Endothelial cell of umbilical vein (primary cell): ENCODE data around the gene MKKS. TPM values are rescaled to one million over a fixed set of nuclear protein-coding genes. Genes with fewer than 3 reads are reported as not detected.

Experiments used
- BruUV-seq: library from RNA; stranded (reverse); fragments of 400-500 nt; replicated peaks from 2 replicates; lab custom pipeline; 2021; lab: Mats Ljungman, UMichigan
- CTCF ChIA-PET: fragments of 300-600, 350-600 bp; sonication (Branson Sonifier 250); formaldehyde crosslinking; loops from one replicate; lab custom pipeline; 2021; ENCODE audit warnings: antibody characterized with exemption, inconsistent platforms; lab: Charles Lee
- POLR2A ChIA-PET: fragments of 300-600, 350-600 bp; sonication (Branson Sonifier 250); formaldehyde crosslinking; loops from one replicate; lab custom pipeline; 2021; ENCODE audit warnings: antibody characterized with exemption, inconsistent platforms; lab: Charles Lee
- DNase-seq: peaks from one replicate; pipeline ENCODE4 v3.0.0-alpha.2; 2011; ENCODE audit warnings: low read depth, low spot score
- FAIRE-seq: peaks from 2 replicates; lab custom pipeline; 2011; peaks lifted over from hg19 to GRCh38; lab: Jason Lieb, UNC
- H2AFZ ChIP-seq: 2 replicates; pipeline ENCODE4 v1.6.0; 2012; ENCODE audit warnings: low read depth, low read length, control low read depth, inconsistent platforms
- H3K27ac ChIP-seq: 2 replicates; pipeline ENCODE4 v1.5.1; 2011; ENCODE audit warnings: low read depth, mild to moderate bottlenecking, control low read depth, low read length, moderate library complexity; ENCODE audit not compliant: insufficient read depth
- H3K27me3 ChIP-seq, 2 experiments: 2 replicates each; pipeline versions ENCODE4 v1.6.0 to v1.6.1; 2011; ENCODE audit warnings: low read length in 2 of 2, mixed read lengths in 1 of 2; ENCODE audit not compliant: control insufficient read depth in 2 of 2, insufficient read depth in 2 of 2
- H3K36me3 ChIP-seq, 2 experiments: 2 replicates in 1 of 2; 3 replicates in 1 of 2; pipeline ENCODE4 v1.5.1; 2011; ENCODE audit warnings: low read length in 2 of 2, mild to moderate bottlenecking in 1 of 2, moderate library complexity in 1 of 2; ENCODE audit not compliant: control insufficient read depth in 2 of 2, insufficient read depth in 2 of 2; ENCODE audit errors: extremely low read depth in 1 of 2
- H3K4me1 ChIP-seq: 3 replicates; pipeline ENCODE4 v1.5.1; 2011; ENCODE audit warnings: mild to moderate bottlenecking, low read length; ENCODE audit not compliant: control insufficient read depth, insufficient read depth; ENCODE audit errors: extremely low read depth
- H3K4me2 ChIP-seq: 2 replicates; pipeline ENCODE4 v1.6.1; 2011; ENCODE audit warnings: low read length, control low read depth, mixed read lengths; ENCODE audit not compliant: insufficient read depth
- H3K4me3 ChIP-seq, 3 experiments: fragments of 200-600 bp in 1 of 3; sonication (generic), shearing (Covaris generic) in 1 of 3; replicated peaks in 1 of 3; 2 replicates each; pipeline ENCODE4 v1.5.1; 2011 to 2016; ENCODE audit warnings: control low read depth in 3 of 3, low read length in 3 of 3, mild to moderate bottlenecking in 2 of 3, inconsistent platforms in 1 of 3, low read depth in 1 of 3, moderate library complexity in 1 of 3; ENCODE audit not compliant: insufficient read depth in 1 of 3
- H3K79me2 ChIP-seq: 2 replicates; pipeline ENCODE4 v1.6.0; 2012; ENCODE audit warnings: low read length, inconsistent platforms; ENCODE audit not compliant: control insufficient read depth, insufficient read depth
- H3K9ac ChIP-seq: replicated peaks from 2 replicates; pipeline ENCODE3; 2011; ENCODE audit warnings: low read length, control low read depth; ENCODE audit not compliant: insufficient read depth; ENCODE audit errors: extremely low read depth
- H3K9me1 ChIP-seq: replicated peaks from 3 replicates; pipeline ENCODE4 v1.6.0; 2011; ENCODE audit warnings: mild to moderate bottlenecking, low read length; ENCODE audit not compliant: control insufficient read depth, insufficient read depth; ENCODE audit errors: extremely low read depth
- H3K9me3 ChIP-seq: replicated peaks from 2 replicates; pipeline ENCODE4 v1.5.1; 2012; ENCODE audit warnings: low read length, inconsistent platforms; ENCODE audit not compliant: control insufficient read depth, insufficient read depth
- H4K20me1 ChIP-seq: replicated peaks from 2 replicates; pipeline ENCODE3; 2011; ENCODE audit warnings: mild to moderate bottlenecking, low read length; ENCODE audit not compliant: control insufficient read depth, insufficient read depth; ENCODE audit errors: extremely low read depth
- FOS ChIP-seq: IDR thresholded peaks from 2 replicates; pipeline ENCODE4 v1.6.1; 2011; ENCODE audit warnings: mild to moderate bottlenecking, low read length, moderate library complexity, borderline replicate concordance; ENCODE audit not compliant: insufficient read depth
- JUN ChIP-seq: IDR thresholded peaks from 2 replicates; pipeline ENCODE4 v1.6.1; 2011; ENCODE audit warnings: borderline replicate concordance, low read depth; ENCODE audit not compliant: insufficient read length, insufficient read depth
- MYC ChIP-seq: IDR thresholded peaks from one replicate; pipeline ENCODE4 v1.6.1; 2011; ENCODE audit warnings: mild to moderate bottlenecking, low read depth, low read length
- POLR2AphosphoS5 ChIP-seq: IDR thresholded peaks from 2 replicates; pipeline ENCODE4 v1.6.1; 2012; ENCODE audit warnings: low read depth, mild to moderate bottlenecking, control low read depth, low read length, moderate library complexity; ENCODE audit not compliant: insufficient read depth
- dilution Hi-C: fragments of 300-500 bp; cut with MboI; formaldehyde crosslinking; loops from one replicate; pipeline ENCODE4 v1.15.0; 2019; ENCODE audit warnings: low sequenced_read_pairs; ENCODE audit not compliant: extremely low pct_ligation_motif_present
- intact Hi-C: fragments of 100-400 bp; cut with micrococcal nuclease; formaldehyde crosslinking; loops from one replicate; pipeline ENCODE4 v1.10.0; 2022
- polyA plus RNA-seq, 4 experiments: library from polyadenylated mRNA; depleted of rRNA in 3 of 4; stranded (reverse) in 3 of 4; unstranded in 1 of 4; fragments of >200 nt; gene quantifications; 2 replicates each; pipeline versions ENCODE4 v1.2.1 to v1.2.3, GENCODE V29; 2011 to 2012; ENCODE audit warnings: missing spikeins in 1 of 4
- total RNA-seq: library from RNA; stranded (reverse); gene quantifications from 2 replicates; pipeline ENCODE4 v1.2.3, GENCODE V29; 2021

Gene MKKS
- total and polyA plus RNA-seq, 2 donors (not counting 3 experiments of a cell fraction or from before 2014, with no cell fraction given) = 7.9 to 10.5 TPM

DNA sequence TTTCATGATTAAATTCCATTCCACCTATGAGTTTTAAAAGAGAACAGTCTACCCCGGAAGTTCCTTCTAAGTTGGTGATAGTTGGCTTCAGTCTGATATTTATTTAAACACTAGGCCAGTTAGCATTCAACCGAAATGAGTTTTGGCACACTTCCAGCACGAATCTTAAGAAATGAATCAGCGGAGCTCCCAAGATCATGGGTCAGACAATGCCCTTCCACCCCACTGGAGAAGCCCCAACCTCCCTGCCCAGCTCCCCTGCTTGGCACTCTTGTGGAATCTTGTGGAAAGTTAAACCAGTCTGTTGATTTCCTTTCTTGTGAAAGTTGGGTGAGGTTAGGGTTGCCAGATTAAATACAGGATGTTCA is 64.3 kb downstream of the MKKS start:
- TF ChIP-seq POLR2AphosphoS5 (peak; percentile 17), FOS (peak; percentile 69), MYC (no peak)
- intact Hi-C loops (loop anchor here (1.0 kb wide), 1 partner anchor 9 kb away; no protein-coding TSS in a partner anchor), dilution Hi-C loops (no loop called here)
- FAIRE-seq (peak; percentile 86), DNase-seq (peak; percentile 80)
- Histone ChIP-seq H3K36me3 (no peaks in the 10 kb centered on the region), H3K9me3 (no peaks in the 10 kb centered on the region), H3K27me3 (no peaks in the 10 kb centered on the region), H2AFZ (peak overlapping the region; percentile 84), H3K79me2 (no peaks in the 10 kb centered on the region), H3K27ac (peak overlapping the region; percentile 48), H3K9me1 (no peaks in the 10 kb centered on the region), H3K4me2 (peak overlapping the region; percentile 60), H3K4me3 (no peak overlapping the region), H4K20me1 (no peaks in the 10 kb centered on the region), H3K4me1 (peaks cover 21% of the 10 kb centered on the region), H3K9ac (no peak overlapping the region)
- no TSS peak for BruUV-seq
- POLR2A ChIA-PET = no interaction called here
- CTCF ChIA-PET = interaction anchor here (1.2 to 1.9 kb wide), 2 partner anchors 10 to 53 kb away, joined by 4 to 8 read pairs; no protein-coding TSS in a partner anchor

DNA sequence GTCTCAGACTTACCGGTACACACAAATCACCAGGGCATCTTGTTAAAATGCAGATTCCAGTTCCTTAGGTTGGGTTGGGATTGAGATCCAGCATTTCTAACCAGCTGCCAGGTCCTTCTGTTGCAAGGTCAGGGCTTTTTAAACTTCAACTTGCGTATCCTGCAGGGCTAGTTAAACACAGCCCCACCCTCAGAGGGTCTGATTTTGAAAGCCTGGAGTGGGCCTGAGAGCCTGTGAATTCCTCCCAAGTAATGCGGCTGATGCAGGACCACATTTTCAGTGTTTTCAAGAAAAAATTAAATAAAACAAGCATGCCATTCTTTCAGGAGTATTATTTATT is 65.3 kb downstream of the MKKS start:
- Histone ChIP-seq H3K4me3 (no peak overlapping the region), H3K27me3 (no peaks in the 10 kb centered on the region), H3K79me2 (no peaks in the 10 kb centered on the region), H3K9me1 (no peaks in the 10 kb centered on the region), H3K36me3 (no peaks in the 10 kb centered on the region), H3K9ac (no peak overlapping the region), H3K4me2 (no peak overlapping the region), H3K4me1 (peaks cover 21% of the 10 kb centered on the region), H2AFZ (no peak overlapping the region), H3K27ac (no peak overlapping the region), H4K20me1 (no peaks in the 10 kb centered on the region), H3K9me3 (no peaks in the 10 kb centered on the region)
- dilution Hi-C loops (no loop called here), intact Hi-C loops (loop anchor here (1.0 kb wide), 1 partner anchor 8 kb away; no protein-coding TSS in a partner anchor)
- BruUV-seq = no TSS peak
- ChIA-PET POLR2A (no interaction called here), CTCF (interaction anchor here (1.2 to 1.9 kb wide), 3 partner anchors 9 to 52 kb away, joined by 4 to 8 read pairs (median 6); no protein-coding TSS in a partner anchor)
- no peak for TF ChIP-seq JUN
- DNase-seq (no peak), FAIRE-seq (no peak)
